Activated CD4-positive, alpha-beta T cell treated with anti-CD3 and anti-CD28 coated beads, Interleukin-2, amount 10 ng/mL, durations not matched to agents 7 days and 5 days (primary cell): ENCODE results near the gene PHF13. TPM values are rescaled to one million over a fixed set of nuclear protein-coding genes. Genes with fewer than 3 reads are reported as not detected.
"Not testable (repeated sequence)": the region's sequence is repeated elsewhere in the genome, so short reads cannot be mapped to it uniquely, and the experiment has no call there.

Source experiments
- CTCF ChIA-PET: fragments of 350-600 bp; sonication (Branson Sonifier 250); formaldehyde crosslinking; loops from one replicate; lab custom pipeline; 2021; ENCODE audit warnings: antibody characterized with exemption; lab: Charles Lee
- POLR2A ChIA-PET: fragments of 350-600 bp; sonication (Branson Sonifier 250); formaldehyde crosslinking; loops from one replicate; lab custom pipeline; 2021; ENCODE audit warnings: antibody characterized with exemption; lab: Charles Lee
- DNase-seq: peaks from one replicate; pipeline ENCODE4 v3.0.0-alpha.2; 2020
- H3K27ac Mint-ChIP-seq: one replicate; pipeline ENCODE4 v1.8.0; 2021; ENCODE audit warnings: mild to moderate bottlenecking, moderate library complexity, mixed read lengths
- H3K27me3 Mint-ChIP-seq: one replicate; pipeline ENCODE4 v1.8.0; 2021; ENCODE audit warnings: mixed read lengths
- H3K36me3 Mint-ChIP-seq: one replicate; pipeline ENCODE4 v1.8.0; 2021; ENCODE audit warnings: low read depth, mixed read lengths
- H3K4me1 Mint-ChIP-seq: one replicate; pipeline ENCODE4 v1.8.0; 2021; ENCODE audit warnings: mixed read lengths
- H3K4me3 Mint-ChIP-seq: one replicate; pipeline ENCODE4 v1.8.0; 2021; ENCODE audit warnings: mild to moderate bottlenecking, moderate library complexity, mixed read lengths
- H3K9me3 Mint-ChIP-seq: one replicate; pipeline ENCODE4 v1.8.0; 2021; ENCODE audit warnings: mixed read lengths
- total RNA-seq, 2 experiments: library from RNA; stranded (reverse); gene quantifications; one replicate each; pipeline ENCODE4 v1.2.3, GENCODE V29; 2021

Gene PHF13
- total RNA-seq, 2 experiments from 2014 or later = 12.4 to 12.5 TPM

GRCh38 chr1:6640867-6641266, 27.3 kb downstream of the PHF13 start:
- H3K4me1 Mint-ChIP-seq, H3K27ac Mint-ChIP-seq, H3K27me3 Mint-ChIP-seq, DNase-seq, H3K4me3 Mint-ChIP-seq, POLR2A ChIA-PET, H3K9me3 Mint-ChIP-seq, H3K36me3 Mint-ChIP-seq: not testable (repeated sequence)
- CTCF ChIA-PET = interaction anchor here (0.8 to 1.5 kb wide), 3 partner anchors 8 to 188 kb away, joined by 3 to 4 read pairs (median 3); no protein-coding TSS in a partner anchor

GRCh38 chr1:6645018-6645417, 31.5 kb downstream of the PHF13 start:
- Mint-ChIP-seq H3K36me3 (no peaks in the 10 kb centered on the region), H3K9me3 (no peaks in the 10 kb centered on the region), H3K4me3 (no peak overlapping the region), H3K27ac (no peak overlapping the region), H3K4me1 (no peaks in the 10 kb centered on the region), H3K27me3 (no peaks in the 10 kb centered on the region)
- DNase-seq = no peak
- ChIA-PET CTCF (interaction anchor here (0.9 to 2.6 kb wide), 6 partner anchors 9 to 159 kb away, joined by 3 to 8 read pairs (median 4); no protein-coding TSS in a partner anchor), POLR2A (no interaction called here)

- ChIA-PET CTCF (interaction anchor here (0.6 to 2.6 kb wide), 13 partner anchors 8 to 429 kb away, joined by 3 to 10 read pairs (median 4); partner anchors contain the start of genes DNAJC11, KLHL21 and TNFRSF25), POLR2A (no interaction called here)
- no peaks in the 10 kb centered on the region for H3K4me1 Mint-ChIP-seq
- H3K27ac Mint-ChIP-seq = no peak overlapping the region
- DNase-seq = peak; percentile 51
- H3K27me3 Mint-ChIP-seq = no peaks in the 10 kb centered on the region
- H3K9me3 Mint-ChIP-seq = no peaks in the 10 kb centered on the region
- H3K4me3 Mint-ChIP-seq = no peak overlapping the region
- H3K36me3 Mint-ChIP-seq = peaks cover 2% of the 10 kb centered on the region
These were observed 33.1 kb downstream of the PHF13 start for GRCh38 chr1:6646499-6647148.

DNA sequence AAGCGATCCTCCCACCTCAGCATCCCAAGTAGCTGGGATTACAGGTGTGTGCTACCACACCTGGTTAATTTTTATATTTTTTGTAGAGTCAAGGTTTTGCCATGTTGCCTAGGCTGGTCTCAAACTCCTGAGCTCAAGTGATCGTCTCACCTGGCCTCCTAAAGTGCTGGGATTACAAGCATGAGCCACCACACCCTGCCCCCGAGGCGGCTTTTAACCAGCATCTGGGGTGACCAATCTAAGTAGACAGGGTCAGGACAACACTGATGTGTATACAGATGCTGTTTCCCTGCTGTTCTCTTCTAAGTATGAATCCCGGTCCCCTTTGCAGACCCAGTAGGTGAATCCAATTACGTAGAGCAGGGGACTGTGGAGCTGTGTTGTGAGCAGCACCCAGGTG, 35.0 kb downstream of the PHF13 start:
- POLR2A ChIA-PET = no interaction called here
- H3K27me3 Mint-ChIP-seq = no peaks in the 10 kb centered on the region

DNA sequence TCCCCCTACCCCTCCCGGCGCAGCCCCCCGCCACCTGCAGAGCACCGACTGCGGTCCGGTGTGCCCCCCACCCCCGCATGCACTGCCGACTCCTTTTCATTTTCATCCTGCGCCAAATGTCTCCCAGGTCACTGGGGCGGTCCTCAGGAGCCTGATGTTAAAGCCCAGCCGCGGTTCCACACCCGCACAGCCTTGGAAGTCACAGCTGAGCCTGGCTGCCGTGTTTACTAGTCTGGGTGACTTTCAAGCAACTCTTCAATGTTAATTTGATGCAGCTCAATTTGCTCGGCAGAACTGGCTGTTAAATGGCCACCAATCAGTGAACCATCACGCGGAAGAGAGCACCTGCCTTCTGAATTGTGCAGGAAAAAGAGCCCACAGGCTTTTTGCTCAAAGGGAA, 38.4 kb downstream of the PHF13 start:
- Mint-ChIP-seq H3K4me3 (no peak overlapping the region), H3K9me3 (no peaks in the 10 kb centered on the region), H3K4me1 (peaks cover 3% of the 10 kb centered on the region), H3K27ac (no peak overlapping the region), H3K36me3 (peaks cover 2% of the 10 kb centered on the region), H3K27me3 (no peaks in the 10 kb centered on the region)
- POLR2A ChIA-PET = no interaction called here
- CTCF ChIA-PET = interaction anchor here (1.4 to 2.3 kb wide), 4 partner anchors 15 to 161 kb away, joined by 3 to 6 read pairs (median 5); partner anchors contain the start of genes NOL9 and TAS1R1
- no peak for DNase-seq

More for the DNA sequence above, 35.0 kb downstream of the PHF13 start:
- no peak for DNase-seq
- no peaks in the 10 kb centered on the region for H3K9me3 Mint-ChIP-seq
- H3K4me3 Mint-ChIP-seq = no peak overlapping the region
- CTCF ChIA-PET = interaction anchor here (0.6 to 0.9 kb wide), 2 partner anchors 94 to 335 kb away, joined by 3 read pairs; partner anchors contain the start of gene NOL9
- no peak overlapping the region for H3K27ac Mint-ChIP-seq
- no peaks in the 10 kb centered on the region for H3K4me1 Mint-ChIP-seq
- H3K36me3 Mint-ChIP-seq = peaks cover 2% of the 10 kb centered on the region

DNA sequence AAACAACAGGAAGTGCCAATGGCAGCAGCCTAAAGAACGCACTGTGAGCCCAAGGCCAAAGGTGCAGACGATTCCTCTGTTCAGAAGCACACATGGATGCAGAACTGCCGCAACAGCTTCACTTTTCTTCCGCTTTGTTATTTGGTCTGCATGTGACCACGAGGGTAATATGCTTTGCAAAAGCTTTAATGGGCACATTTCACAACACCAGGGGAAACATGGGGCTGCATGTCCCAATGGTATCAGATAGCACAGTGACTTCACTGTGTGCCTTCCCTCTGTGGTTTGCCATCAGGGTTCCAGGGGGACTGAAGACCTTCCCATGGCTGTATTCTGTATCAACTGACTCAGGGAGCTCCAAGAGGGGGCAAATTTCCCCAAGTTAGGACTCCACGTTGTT, 39.5 kb downstream of the PHF13 start:
- Mint-ChIP-seq H3K9me3 (no peaks in the 10 kb centered on the region), H3K4me1 (peaks cover 7% of the 10 kb centered on the region), H3K36me3 (peaks cover 2% of the 10 kb centered on the region), H3K4me3 (no peak overlapping the region), H3K27ac (no peak overlapping the region), H3K27me3 (no peaks in the 10 kb centered on the region)
- DNase-seq = no peak
- POLR2A ChIA-PET = no interaction called here
- CTCF ChIA-PET = interaction anchor here (0.5 to 1.5 kb wide), 4 partner anchors 15 to 98 kb away, joined by 3 to 5 read pairs (median 4); partner anchors contain the start of genes NOL9 and TAS1R1

- no peak for DNase-seq
- ChIA-PET POLR2A (no interaction called here), CTCF (interaction anchor here (0.5 to 1.4 kb wide), 4 partner anchors 14 to 48 kb away, joined by 3 to 4 read pairs (median 3); partner anchors contain the start of gene DNAJC11)
- Mint-ChIP-seq H3K4me3 (no peak overlapping the region), H3K9me3 (no peaks in the 10 kb centered on the region), H3K27me3 (no peaks in the 10 kb centered on the region), H3K27ac (no peak overlapping the region), H3K36me3 (peaks cover 2% of the 10 kb centered on the region), H3K4me1 (peaks cover 7% of the 10 kb centered on the region)
These were observed 40.1 kb downstream of the PHF13 start for GRCh38 chr1:6653436-6654290.

DNA sequence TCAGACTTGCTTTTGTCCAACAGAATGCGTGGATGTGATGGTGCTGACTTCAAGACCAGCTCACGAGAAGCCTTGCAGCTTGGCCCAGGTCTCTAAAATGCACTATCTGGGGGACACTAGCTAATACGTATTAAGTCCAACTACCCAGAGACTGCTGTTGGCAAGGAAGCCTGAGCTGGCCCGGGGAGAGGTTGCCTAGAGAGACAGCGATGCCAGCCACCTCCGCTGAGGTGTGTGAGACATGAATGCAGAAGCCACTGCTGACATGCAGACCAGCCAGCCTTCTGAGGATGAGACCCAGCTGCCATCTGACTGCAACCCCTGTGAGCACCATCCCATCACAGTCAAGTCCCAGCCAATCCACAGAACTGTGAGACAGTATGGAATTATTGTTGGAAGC, 43.6 kb downstream of the PHF13 start:
- H3K36me3 Mint-ChIP-seq = no peaks in the 10 kb centered on the region
- H3K27me3 Mint-ChIP-seq = no peaks in the 10 kb centered on the region
- ChIA-PET CTCF (interaction anchor here (0.6 to 2.3 kb wide), 3 partner anchors 10 to 338 kb away, joined by 3 to 4 read pairs (median 3); no protein-coding TSS in a partner anchor), POLR2A (no interaction called here)
- H3K4me1 Mint-ChIP-seq = peaks cover 7% of the 10 kb centered on the region
- H3K9me3 Mint-ChIP-seq = no peaks in the 10 kb centered on the region
- H3K27ac Mint-ChIP-seq = no peak overlapping the region
- DNase-seq = no peak
- H3K4me3 Mint-ChIP-seq = no peak overlapping the region

DNA sequence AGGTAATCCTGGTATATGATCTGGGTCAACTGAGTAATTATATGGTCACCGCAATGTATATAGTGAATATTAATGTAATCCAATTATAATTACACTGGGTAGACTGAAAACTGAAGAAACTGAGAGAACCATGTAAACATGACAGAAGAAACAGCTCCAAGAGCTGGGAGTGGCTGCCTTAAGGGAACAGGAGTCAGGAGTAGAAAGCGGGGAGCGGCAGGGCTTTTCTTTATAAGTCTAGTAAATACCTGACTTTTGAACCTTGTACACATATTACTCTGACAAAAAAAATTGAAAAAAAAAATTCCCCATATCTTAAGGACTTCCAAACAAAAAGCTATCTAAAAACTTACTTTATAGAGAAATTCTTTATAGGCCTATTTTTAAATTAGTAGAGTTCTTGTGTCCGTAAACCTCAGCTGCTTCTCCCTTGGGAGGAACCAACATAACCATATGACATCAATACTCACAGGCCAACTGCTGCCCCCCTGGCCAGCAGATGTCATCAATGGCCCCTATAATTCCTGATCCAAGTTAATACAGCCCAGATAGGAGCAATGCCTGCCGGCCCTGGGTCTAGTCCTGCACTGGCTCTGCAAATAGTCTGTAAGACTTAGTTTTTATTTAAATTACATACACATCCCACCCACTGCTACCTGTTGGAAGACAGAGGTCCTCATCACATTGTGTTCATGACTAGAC, 45.0 kb downstream of the PHF13 start:
- POLR2A ChIA-PET = no interaction called here
- Mint-ChIP-seq H3K4me3 (no peak overlapping the region), H3K27me3 (no peaks in the 10 kb centered on the region), H3K9me3 (no peaks in the 10 kb centered on the region), H3K36me3 (peaks cover 8% of the 10 kb centered on the region), H3K4me1 (peaks cover 7% of the 10 kb centered on the region), H3K27ac (no peak overlapping the region)
- CTCF ChIA-PET = interaction anchor here (2.3 kb wide), 1 partner anchor 8 kb away, joined by 4 read pairs; no protein-coding TSS in a partner anchor
- DNase-seq = no peak

GRCh38 chr1:6660415-6661049, 47.0 kb downstream of the PHF13 start:
- POLR2A ChIA-PET = no interaction called here
- Mint-ChIP-seq H3K27ac (no peak overlapping the region), H3K4me1 (peaks cover 7% of the 10 kb centered on the region), H3K27me3 (no peaks in the 10 kb centered on the region), H3K36me3 (peaks cover 12% of the 10 kb centered on the region), H3K9me3 (no peaks in the 10 kb centered on the region), H3K4me3 (no peak overlapping the region)
- no peak for DNase-seq
- CTCF ChIA-PET = no interaction called here

DNA sequence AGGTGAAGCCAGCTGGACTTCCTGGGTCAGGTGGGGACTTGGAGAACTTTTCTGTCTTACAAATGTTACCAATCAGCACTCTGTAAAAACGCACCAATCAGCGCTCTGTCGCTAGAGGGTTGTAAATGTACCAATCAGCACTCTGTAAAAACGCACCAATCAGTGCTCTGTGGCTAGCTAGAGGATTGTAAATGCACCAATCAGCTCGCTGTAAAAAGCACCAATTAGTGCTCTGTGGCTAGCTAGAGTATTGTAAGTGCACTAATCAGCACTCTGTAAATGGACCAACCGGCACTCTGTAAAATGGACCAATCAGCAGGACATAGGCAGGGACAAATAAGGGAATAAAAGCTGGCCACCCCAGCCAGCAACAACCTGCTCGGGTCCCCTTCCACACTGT, 48.9 kb downstream of the PHF13 start:
- H3K27ac Mint-ChIP-seq, H3K4me1 Mint-ChIP-seq, H3K27me3 Mint-ChIP-seq, H3K4me3 Mint-ChIP-seq, DNase-seq, H3K9me3 Mint-ChIP-seq, POLR2A ChIA-PET: not testable (repeated sequence)
- H3K36me3 Mint-ChIP-seq = peaks cover 17% of the 10 kb centered on the region
- CTCF ChIA-PET = interaction anchor here (0.5 kb wide), 1 partner anchor 533 kb away, joined by 3 read pairs; no protein-coding TSS in a partner anchor

- DNase-seq = no peak
- CTCF ChIA-PET = interaction anchor here (1.3 to 2.2 kb wide), 3 partner anchors 9 to 20 kb away, joined by 3 to 6 read pairs (median 4); no protein-coding TSS in a partner anchor
- POLR2A ChIA-PET = no interaction called here
- Mint-ChIP-seq H3K4me1 (no peaks in the 10 kb centered on the region), H3K4me3 (no peak overlapping the region), H3K27ac (no peak overlapping the region), H3K27me3 (no peaks in the 10 kb centered on the region), H3K36me3 (peaks cover 17% of the 10 kb centered on the region), H3K9me3 (no peaks in the 10 kb centered on the region)
These were observed 53.2 kb downstream of the PHF13 start for GRCh38 chr1:6666696-6667095.
